GM21528 (cell line): ENCODE results near the gene MELTF.

Experiments used
- ATAC-seq: cut with Tn5 transposase; IDR thresholded peaks from one replicate; pipeline ENCODE4 v1.9.1; 2021; ENCODE audit warnings: mild to moderate bottlenecking, moderate library complexity; ENCODE audit not compliant: unreplicated experiment, low FRiP score

Gene MELTF

DNA sequence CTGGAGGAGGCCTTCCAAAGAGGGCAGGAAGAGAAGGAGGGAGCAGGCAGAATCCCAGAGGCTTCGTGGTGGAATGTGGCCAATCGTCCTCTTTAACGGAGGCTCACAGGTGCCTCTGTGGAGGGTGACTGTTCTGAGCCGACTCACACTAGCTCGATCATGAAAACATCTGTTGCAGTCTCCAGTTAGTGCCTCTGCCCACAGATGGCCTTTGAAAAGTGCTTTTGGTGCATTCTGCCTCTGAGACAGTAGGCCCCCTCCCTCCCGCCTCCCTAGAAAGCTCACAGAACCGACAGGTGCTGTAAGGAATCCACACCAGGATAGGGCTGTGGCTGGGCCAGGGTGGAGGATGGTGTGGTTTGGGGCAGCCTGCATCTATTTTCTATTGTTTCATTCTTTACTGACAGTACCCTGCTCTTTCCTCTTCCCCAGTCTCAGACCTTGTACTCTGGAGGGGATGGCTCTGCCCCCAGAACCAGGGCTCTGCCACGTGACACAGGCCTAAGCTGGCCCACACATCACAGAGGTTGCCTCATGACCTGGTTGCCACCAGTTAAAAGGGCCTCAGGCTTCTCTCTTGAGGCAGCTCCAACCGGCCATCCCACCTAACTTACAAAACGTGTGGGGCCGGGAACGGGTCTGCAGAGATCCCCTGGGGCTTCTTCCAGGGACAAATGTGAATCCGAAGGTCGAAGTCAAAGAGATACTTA lies 33.8 kb downstream of the MELTF start:
- no peak for ATAC-seq

GRCh38 chr3:196995027-196995426 lies 34.6 kb downstream of the MELTF start:
- no peak for ATAC-seq

GRCh38 chr3:196994056-196994455 lies 35.6 kb downstream of the MELTF start:
- no peak for ATAC-seq

GRCh38 chr3:196992461-196993065 lies 37.1 kb downstream of the MELTF start:
- no peak for ATAC-seq

DNA sequence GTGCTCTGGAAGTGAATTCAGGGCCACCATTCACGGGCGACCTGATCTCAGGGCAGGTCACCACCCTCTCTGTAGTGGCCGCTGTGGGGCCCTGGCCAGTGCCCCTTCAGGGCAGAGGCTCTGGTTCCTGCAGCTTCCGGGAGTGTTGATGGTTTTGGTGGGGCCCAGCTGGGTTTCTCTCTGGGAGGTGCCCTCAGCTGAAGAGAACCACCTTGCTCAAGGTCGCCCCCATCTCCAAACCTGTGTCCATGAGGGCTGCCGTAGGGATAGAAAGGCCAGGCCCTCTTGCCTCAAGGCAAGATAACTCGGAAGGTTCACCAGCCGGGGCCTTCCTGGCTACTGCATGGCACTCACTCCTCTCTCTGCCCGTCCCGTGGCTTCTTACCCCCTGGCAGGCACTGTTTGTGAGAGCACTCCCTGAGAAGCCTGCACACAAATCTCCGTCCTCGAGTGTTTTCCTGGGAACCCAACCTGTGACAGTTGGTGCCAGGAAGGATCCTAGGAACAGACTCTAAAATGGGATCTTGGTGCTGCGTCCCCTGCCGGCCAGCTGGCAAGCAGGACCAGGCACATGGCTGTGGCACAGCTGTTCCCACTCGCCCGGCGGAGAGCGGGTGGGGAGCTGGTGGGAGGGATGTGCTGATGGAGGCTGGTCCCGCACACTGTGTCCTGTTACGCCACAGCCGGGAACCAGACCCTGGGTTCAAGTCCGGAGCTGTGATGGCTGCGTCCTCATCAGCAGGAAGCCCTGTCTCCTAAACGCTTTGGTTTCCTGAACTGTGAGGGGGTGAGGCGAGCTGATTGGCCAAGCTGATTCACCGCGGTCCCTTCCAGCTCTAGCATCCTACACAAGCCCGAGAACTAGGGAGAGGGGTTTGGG lies 37.8 kb downstream of the MELTF start:
- no peak for ATAC-seq

GRCh38 chr3:196990601-196991007 lies 39.0 kb downstream of the MELTF start:
- no peak for ATAC-seq

DNA sequence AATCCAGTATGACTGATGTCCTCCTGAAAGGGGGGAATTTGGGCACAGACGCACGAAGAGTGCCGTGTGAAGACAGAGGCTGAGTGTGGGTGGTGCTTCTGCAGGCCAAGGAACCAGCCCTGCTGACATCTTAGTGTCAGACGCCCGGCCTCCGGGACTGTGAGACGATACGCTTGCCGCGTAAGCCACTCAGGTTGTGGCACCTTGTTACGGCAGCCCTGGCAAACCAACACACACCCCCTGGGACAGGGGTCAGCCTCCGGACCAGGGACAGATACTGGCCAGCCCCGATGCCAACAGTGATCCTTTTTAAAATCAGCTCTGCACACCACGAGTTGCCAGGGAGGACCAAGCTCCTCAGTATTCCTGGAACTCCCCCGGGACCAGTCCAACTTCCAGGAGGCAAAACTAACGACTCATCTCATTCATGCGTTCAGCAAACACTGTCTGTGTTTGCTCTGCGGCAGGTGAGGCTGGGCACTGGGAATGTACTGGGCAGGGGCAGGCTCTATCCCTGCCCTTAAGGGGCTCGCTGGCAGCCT lies 39.8 kb downstream of the MELTF start:
- ATAC-seq = no peak

DNA sequence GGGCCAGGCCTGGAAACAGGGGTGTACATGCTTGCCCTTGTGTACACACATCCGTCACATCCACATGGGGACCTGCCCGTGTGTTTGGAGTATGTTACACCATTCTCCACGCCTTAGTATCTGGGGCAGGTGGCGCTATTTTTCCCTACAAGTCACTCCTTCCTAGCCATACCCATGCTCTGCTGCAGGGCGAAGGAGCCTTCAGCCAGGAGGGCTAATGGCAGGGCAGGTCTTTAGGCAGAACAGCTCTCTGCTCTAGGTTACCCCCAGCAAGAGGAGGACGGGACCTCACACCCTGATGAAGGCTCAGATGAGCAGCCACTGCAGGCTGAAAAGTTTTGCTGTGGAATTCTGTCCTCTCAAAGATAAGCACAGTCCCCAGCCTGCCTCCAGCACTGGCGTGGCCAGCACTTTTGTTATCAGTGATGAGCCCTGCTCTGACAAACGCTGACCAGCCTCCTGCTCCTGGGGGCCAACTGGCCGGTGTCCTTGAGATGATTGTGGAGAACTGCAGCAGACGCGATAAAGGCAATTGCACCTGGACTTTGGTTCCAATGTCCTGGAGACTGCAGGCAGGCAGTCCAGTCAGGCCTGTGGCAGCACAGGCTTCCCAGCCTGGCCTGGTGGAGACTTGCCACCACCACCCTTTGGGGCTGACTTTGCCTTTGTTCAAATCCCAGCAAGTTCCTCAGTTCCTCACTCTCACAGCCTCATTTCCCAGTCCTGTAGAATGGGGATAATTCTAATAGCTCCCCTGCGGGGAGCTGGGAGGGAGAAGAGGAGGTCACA lies 41.2 kb downstream of the MELTF start:
- ATAC-seq = no peak

GRCh38 chr3:196987022-196987421 lies 42.6 kb downstream of the MELTF start:
- no peak for ATAC-seq

DNA sequence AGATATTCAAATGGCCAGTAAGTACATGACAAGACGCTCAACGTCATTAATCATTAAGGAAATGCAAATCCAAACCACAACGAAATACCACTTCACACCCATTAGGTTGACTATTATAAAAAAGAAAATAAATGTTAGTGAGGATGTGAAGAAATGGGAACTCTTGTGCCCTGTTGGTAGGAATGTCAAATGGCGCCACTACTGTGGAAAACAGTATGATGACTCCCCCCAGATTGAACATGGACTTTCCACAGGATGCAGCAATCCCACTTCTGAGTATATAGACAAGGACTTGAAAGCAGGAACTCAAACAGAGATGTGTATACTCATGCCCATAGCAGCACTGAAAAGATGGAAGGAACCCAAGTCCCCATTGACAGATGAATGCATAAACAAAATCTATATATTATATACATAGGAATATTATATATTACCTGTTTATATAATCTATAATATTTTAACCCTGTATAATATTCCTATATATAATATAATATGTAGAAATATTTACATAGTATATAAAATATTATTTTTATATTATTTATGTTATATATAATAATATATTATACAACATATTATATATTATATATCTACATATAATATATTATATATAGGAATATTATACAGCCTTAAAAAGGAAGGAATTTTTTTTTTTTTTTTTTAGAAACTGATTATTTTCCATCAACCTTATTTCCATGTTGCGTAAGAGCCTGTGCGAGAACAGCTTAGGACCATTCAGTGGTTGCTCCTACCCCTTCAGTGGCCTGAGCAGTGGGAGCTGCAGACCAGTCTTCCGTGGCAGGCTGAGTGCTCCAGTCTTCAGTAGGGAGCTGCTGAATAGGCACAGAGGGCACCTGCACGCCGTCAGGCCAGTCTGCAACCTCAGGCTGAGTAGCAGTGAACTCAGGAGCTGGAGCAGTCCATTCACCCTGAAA lies 43.4 kb downstream of the MELTF start:
- no peak for ATAC-seq

DNA sequence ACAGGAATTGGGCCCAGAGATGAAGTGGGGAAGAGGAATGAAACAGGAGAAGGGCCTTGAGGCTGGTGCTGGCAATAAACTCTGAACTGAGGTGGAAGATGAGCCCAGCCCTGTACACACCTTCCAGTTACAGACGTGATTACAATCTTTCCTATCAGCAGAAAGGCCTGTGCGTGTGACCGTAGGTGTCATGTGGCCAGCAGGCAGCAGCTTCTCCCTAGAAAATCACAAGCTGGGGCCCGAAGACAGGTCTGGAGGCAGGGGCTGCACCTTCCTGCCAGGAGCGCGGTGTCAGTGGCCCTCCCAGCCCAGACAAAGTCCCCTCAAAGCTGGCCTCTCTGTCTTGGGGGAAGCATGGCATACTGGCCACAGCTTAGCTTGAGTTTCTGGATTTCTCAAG lies 44.3 kb downstream of the MELTF start:
- ATAC-seq = no peak

GRCh38 chr3:196983186-196983585 lies 46.4 kb downstream of the MELTF start:
- no peak for ATAC-seq

- no peak for ATAC-seq
Measured at GRCh38 chr3:196981657-196982056, 48.0 kb downstream of the MELTF start.

DNA sequence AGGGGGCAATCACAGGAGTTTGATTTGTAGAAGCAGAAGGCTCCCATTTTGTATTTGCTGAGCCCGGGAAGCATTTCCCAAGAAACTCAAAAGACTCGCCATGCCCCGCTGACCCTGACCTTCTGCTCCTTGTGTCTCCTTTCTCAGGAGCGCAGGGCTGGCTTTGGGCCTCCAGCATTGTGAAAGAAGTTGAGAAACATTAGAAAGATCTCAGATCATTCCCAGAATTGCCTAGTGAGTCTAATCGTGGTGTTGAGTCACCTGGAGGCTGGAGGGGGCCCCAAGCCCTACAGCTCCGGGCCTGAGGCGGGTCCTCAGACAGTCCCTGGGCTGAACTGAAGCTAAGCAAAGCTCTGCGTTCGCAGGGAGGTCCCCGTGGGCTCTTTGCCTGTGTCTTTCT lies 50.1 kb downstream of the MELTF start:
- no peak for ATAC-seq

- ATAC-seq = no peak
Measured at GRCh38 chr3:196976941-196977340, 52.7 kb downstream of the MELTF start.

DNA sequence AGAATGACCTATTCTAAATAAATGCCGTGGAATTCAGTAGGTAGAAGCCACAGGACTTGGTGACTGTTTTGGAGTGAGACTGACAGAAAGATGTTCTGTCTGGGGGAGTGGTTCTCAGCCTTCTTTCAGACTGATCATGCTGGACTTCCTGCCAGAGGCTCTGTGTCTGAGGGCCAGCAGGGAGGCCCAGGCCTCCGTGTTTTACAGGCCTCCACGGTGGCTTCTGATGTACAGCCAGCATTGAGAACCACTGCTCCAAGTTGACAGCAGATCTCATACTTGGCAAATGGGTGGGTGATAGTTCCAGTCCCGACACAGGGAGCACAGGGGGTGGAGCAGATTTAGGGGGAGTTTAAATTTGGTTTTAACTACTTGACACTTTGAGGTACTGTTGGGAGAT lies 54.3 kb downstream of the MELTF start:
- no peak for ATAC-seq

GRCh38 chr3:196974661-196975060 lies 55.0 kb downstream of the MELTF start:
- no peak for ATAC-seq

- no peak for ATAC-seq
Measured at GRCh38 chr3:196971094-196971698, 58.4 kb downstream of the MELTF start.

GRCh38 chr3:196970547-196971093 lies 59.0 kb downstream of the MELTF start:
- no peak for ATAC-seq
